ENCODE results near the gene TYK2. TPM values are rescaled to one million over a fixed set of nuclear protein-coding genes. Genes with fewer than 3 reads are reported as not detected.
A peak's percentile ranks its signal among the peaks of the same experiment; 100 is the strongest.

The TYK2 gene
- total and polyA plus RNA-seq, 2 of the 13 experiments (the other 11 are each of a cell fraction or from before 2014, with no cell fraction given) = 38.8 to 60.1 TPM

DNA sequence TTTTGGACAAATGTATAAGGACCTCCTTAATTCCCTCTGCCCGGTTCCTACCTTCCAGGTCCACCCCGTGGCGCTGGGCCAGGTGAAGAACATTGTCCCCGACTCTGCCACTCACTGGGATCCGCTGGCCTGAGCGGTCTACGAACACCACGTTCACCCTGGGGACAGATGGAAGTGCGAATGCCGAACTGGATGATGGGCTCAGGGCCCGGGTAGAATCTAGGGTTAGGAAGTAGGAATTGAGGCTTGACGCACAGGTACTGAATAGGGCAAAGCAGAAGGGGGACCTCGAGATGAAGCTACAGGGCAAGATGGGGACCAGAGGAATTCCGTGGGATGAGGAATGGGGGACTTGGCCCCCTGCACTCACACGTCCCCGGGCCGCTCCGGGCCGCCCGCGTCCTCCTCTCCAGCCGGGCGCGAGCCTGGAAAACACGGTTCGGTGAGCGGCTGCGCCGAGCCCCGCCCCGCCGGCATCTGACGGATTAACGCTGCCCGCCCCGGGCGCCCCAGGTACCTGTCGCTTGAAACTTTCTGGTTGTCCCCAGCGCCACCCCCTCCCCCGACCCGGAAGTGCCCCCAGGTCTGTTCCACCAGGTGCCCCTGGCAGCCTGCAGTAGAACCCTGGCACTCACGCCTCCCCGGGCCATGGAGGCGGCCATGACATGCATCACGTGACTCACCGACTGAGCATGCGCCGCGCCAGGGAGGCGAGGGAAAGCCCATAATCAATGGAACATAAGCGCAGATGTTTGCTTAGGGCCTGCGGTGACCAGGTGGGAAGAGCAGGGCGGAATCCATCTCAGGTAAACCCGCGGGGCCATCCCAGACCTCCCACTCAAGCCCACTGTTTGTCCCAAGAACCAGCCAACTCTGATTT is 64.8 kb downstream of the TYK2 start, which contains the start of gene FDX2 (continued):
- TF ChIP-seq HNF4G (IDR thresholded peaks at IDR 0.05; ENCODE audit: borderline replicate concordance, low read depth, low read length) (no peak), HNF4G (CRISPR knock-in tag; IDR thresholded peaks at IDR 0.05; ENCODE audit: borderline replicate concordance, low read depth) (no peak), ZNF354B (CRISPR knock-in tag; IDR thresholded peaks at IDR 0.05) (no peak), TBX2 (CRISPR knock-in tag; IDR thresholded peaks at IDR 0.05; ENCODE audit: borderline replicate concordance) (peak; percentile 52; the same call in 1 of the 2 replicates), ZNF124 (CRISPR knock-in tag; IDR thresholded peaks at IDR 0.05) (peak; percentile 26; the same call in 1 of the 2 replicates), WIZ (CRISPR knock-in tag; IDR thresholded peaks at IDR 0.05) (no peak), ZNF619 (CRISPR knock-in tag; IDR thresholded peaks at IDR 0.05) (no peak), PHF5A (CRISPR knock-in tag; IDR thresholded peaks at IDR 0.05; ENCODE audit: low read depth, unreplicated experiment) (no peak), NR2F1 (CRISPR knock-in tag; IDR thresholded peaks at IDR 0.05) (no peak), SIX4 (CRISPR knock-in tag; IDR thresholded peaks at IDR 0.05) (no peak), HES4 (CRISPR knock-in tag; IDR thresholded peaks at IDR 0.05; ENCODE audit: borderline replicate concordance) (peak; percentile 72; the same call in 1 of the 2 replicates), NFE2L1 (CRISPR knock-in tag; IDR thresholded peaks at IDR 0.05; ENCODE audit: borderline replicate concordance) (no peak), FOXK1 (CRISPR knock-in tag; IDR thresholded peaks at IDR 0.05; ENCODE audit: borderline replicate concordance, low read depth) (peak; percentile 58; the same call in 1 of the 2 replicates), NFIC (IDR thresholded peaks at IDR 0.05; ENCODE audit: low read length) (no peak)
- TF ChIP-seq, protein P1, sequence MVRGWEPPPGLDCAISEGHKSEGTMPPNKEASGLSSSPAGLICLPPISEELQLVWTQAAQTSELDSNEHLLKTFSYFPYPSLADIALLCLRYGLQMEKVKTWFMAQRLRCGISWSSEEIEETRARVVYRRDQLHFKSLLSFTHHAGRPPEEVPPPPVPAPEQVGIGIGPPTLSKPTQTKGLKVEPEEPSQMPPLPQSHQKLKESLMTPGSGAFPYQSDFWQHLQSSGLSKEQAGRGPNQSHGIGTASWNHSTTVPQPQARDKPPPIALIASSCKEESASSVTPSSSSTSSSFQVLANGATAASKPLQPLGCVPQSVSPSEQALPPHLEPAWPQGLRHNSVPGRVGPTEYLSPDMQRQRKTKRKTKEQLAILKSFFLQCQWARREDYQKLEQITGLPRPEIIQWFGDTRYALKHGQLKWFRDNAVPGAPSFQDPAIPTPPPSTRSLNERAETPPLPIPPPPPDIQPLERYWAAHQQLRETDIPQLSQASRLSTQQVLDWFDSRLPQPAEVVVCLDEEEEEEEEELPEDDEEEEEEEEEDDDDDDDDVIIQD (CRISPR knock-in tag; IDR thresholded peaks at IDR 0.05; ENCODE audit: low read depth) = no peak
- TF ChIP-seq, protein P2, sequence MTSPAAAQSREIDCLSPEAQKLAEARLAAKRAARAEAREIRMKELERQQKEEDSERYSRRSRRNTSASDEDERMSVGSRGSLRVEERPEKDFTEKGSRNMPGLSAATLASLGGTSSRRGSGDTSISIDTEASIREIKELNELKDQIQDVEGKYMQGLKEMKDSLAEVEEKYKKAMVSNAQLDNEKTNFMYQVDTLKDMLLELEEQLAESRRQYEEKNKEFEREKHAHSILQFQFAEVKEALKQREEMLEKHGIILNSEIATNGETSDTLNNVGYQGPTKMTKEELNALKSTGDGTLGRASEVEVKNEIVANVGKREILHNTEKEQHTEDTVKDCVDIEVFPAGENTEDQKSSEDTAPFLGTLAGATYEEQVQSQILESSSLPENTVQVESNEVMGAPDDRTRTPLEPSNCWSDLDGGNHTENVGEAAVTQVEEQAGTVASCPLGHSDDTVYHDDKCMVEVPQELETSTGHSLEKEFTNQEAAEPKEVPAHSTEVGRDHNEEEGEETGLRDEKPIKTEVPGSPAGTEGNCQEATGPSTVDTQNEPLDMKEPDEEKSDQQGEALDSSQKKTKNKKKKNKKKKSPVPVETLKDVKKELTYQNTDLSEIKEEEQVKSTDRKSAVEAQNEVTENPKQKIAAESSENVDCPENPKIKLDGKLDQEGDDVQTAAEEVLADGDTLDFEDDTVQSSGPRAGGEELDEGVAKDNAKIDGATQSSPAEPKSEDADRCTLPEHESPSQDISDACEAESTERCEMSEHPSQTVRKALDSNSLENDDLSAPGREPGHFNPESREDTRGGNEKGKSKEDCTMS (CRISPR knock-in tag; conservative IDR thresholded peaks at IDR 0.05) = no peak
- TF ChIP-seq, protein P3, sequence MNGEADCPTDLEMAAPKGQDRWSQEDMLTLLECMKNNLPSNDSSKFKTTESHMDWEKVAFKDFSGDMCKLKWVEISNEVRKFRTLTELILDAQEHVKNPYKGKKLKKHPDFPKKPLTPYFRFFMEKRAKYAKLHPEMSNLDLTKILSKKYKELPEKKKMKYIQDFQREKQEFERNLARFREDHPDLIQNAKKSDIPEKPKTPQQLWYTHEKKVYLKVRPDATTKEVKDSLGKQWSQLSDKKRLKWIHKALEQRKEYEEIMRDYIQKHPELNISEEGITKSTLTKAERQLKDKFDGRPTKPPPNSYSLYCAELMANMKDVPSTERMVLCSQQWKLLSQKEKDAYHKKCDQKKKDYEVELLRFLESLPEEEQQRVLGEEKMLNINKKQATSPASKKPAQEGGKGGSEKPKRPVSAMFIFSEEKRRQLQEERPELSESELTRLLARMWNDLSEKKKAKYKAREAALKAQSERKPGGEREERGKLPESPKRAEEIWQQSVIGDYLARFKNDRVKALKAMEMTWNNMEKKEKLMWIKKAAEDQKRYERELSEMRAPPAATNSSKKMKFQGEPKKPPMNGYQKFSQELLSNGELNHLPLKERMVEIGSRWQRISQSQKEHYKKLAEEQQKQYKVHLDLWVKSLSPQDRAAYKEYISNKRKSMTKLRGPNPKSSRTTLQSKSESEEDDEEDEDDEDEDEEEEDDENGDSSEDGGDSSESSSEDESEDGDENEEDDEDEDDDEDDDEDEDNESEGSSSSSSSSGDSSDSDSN (CRISPR knock-in tag; IDR thresholded peaks at IDR 0.05) = peak; percentile 85
- TF ChIP-seq, protein P4, sequence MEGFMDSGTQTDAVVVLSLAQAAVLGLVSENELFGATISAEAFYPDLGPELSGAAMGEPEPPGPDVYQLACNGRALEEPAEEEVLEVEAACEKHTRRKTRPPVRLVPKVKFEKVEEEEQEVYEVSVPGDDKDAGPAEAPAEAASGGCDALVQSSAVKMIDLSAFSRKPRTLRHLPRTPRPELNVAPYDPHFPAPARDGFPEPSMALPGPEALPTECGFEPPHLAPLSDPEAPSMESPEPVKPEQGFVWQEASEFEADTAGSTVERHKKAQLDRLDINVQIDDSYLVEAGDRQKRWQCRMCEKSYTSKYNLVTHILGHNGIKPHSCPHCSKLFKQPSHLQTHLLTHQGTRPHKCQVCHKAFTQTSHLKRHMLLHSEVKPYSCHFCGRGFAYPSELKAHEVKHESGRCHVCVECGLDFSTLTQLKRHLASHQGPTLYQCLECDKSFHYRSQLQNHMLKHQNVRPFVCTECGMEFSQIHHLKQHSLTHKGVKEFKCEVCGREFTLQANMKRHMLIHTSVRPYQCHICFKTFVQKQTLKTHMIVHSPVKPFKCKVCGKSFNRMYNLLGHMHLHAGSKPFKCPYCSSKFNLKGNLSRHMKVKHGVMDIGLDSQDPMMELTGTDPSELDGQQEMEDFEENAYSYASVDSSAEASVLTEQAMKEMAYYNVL (CRISPR knock-in tag; IDR thresholded peaks at IDR 0.05; ENCODE audit: borderline replicate concordance) = no peak
- TF ChIP-seq, protein P5, sequence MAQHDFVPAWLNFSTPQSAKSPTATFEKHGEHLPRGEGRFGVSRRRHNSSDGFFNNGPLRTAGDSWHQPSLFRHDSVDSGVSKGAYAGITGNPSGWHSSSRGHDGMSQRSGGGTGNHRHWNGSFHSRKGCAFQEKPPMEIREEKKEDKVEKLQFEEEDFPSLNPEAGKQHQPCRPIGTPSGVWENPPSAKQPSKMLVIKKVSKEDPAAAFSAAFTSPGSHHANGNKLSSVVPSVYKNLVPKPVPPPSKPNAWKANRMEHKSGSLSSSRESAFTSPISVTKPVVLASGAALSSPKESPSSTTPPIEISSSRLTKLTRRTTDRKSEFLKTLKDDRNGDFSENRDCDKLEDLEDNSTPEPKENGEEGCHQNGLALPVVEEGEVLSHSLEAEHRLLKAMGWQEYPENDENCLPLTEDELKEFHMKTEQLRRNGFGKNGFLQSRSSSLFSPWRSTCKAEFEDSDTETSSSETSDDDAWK (CRISPR knock-in tag; IDR thresholded peaks at IDR 0.05) = no peak
